Forelimb muscle (tissue), 1 donor: ENCODE data around the gene VEZT. TPM values are rescaled to one million over a fixed set of nuclear protein-coding genes. Genes with fewer than 3 reads are reported as not detected.

Experiments
- DNase-seq: peaks from one replicate; pipeline ENCODE4 v3.0.0-alpha.2; 2013; ENCODE audit warnings: low read depth
- polyA plus RNA-seq: library from polyadenylated mRNA; unstranded; fragments of 120-200 nt; gene quantifications from one replicate; pipeline ENCODE4 v1.2.1, GENCODE V29; 2013; ENCODE audit not compliant: insufficient read length

The VEZT gene
- polyA plus RNA-seq, 1 donor: 81.4 TPM

DNA sequence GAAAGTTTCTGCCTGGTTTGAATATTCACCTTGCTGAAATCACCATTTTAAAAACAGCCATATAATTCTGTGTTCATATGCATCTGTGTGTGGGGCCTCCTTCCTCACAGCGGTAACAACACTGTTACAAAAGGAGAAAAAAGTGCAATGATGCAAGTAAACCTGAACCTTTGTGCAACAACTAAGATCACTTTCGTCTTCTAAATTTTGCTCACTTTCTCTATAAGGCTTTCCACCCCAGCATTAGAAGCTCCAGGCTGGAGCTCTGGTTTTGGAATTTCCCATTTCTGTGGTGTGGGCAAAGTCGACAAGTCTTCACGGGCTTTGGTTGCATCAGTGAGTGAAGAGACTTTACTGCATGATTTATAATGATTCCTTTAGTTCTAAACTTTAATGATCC, 18.7 kb upstream of the VEZT start:
- no peak for DNase-seq

DNA sequence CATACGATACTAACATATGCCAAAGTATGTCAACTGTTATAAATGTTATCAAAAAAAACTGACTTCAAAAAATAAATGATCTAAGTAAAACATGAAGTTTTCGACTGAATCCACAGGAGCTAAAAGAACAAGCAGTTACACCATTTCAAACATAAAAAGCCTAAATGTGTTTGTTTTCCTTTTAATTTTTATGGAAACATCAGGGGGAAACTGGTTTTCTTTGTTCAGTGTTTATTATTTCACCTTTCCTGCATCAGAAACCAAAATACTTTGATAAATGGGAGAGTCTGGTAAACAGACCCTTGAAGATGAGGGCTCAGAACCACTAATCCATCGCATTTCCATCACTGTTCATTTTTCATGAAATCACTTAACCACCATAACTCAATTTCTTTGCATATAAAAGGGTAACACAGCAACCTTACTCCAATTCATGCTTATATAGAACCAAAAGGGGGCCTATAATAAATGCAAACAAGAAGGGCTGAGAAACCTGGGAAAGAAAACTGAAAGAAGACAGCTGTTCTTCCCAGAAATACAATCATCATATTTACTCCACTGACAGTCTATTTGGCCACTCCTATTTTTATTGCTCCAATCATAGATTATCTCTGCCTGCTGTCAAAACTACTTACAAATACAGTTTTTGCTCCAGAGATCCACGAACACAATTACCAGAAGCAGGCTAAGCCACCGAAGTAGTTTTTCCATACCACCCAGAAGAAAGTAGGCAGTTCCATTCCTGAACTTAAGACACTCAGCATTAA, 17.3 kb upstream of the VEZT start:
- no peak for DNase-seq

DNA sequence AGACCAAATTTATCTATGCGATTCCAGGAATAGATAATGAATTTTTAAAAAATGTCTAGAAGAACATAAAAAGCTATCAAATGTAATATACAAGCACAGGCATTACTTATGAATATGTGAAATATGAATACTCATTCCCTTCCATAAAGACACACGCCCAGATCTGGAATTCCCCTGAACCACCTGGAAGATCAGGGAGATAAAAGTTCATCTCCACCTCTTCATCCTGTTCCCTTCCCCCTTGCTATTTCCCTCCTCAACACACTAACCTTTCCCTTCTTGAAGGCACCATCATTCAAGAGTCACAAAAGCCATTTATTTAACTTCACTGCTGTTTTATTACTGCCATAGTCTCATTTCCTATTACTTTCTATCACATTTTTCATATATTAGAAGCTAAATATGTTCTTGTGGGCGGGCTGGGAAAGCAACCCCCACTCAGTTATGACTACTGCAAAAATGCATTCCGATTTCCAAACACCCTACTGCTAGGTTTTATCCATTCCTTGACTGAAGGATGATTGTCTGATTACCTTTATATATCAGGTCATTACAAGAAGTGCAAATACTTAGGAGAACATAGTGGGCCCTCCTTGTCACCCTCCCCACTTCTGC, 16.4 kb upstream of the VEZT start:
- DNase-seq: no peak

- DNase-seq: no peak
Observed at GRCh38 chr12:95202691-95203486, 14.7 kb upstream of the VEZT start.

GRCh38 chr12:95203487-95204030, 14.0 kb upstream of the VEZT start:
- no peak for DNase-seq

DNA sequence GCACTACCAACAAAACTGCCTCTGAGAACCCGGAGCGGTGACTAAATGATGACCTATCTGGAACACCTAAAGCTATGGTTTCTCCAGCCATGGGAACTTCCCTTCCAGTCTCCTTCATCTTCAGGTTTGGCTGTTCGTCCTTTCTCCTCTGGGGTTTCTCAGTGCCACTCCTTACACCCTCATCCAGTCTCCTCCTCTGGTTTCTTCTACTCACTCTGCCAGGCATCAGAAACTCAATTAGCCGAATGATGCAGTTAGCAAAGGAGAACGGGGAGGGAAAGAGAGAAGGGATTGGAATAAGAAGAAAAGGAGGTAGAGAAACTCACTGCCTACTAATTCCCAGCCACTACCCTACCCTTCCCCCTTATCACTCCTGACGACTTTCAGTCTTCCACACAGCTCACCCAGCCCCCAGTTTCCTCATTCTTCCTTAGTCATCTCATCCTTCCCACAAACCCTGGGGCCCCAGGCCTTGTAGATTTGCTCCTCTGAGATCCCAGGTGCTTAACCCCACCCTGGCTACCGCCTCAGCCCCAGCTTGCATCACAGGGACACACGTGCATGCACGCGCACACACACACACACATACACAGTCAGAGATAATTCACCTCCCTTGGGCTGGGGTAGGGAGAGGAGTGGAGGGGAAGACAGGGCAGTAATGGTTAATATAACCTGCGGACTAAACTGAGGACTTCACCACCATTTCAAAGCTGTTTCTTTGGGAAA, 13.3 kb upstream of the VEZT start:
- DNase-seq: no peak

GRCh38 chr12:95205016-95205624, 12.5 kb upstream of the VEZT start:
- no peak for DNase-seq

DNA sequence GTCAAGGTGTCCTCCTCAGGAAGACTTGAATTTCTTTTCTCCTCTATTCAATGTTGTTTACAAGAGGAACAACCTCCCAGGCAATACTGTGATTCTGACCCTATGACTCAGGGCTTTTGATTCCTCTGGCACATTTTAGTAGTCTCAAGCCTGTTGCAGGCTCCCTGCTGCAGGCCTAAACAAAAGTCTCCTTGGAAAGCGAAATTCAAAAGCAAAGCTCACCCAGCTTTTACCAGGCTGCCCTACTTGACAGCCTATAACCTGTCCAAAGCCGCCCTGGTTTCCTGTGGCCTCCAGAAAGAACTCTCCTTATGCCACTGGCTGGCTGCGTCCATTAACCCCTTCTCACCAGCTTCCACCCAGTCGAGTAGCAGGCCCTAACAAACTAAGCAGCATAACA, 11.9 kb upstream of the VEZT start:
- no peak for DNase-seq

- DNase-seq: no peak
Observed at GRCh38 chr12:95206916-95207315, 10.7 kb upstream of the VEZT start.

DNA sequence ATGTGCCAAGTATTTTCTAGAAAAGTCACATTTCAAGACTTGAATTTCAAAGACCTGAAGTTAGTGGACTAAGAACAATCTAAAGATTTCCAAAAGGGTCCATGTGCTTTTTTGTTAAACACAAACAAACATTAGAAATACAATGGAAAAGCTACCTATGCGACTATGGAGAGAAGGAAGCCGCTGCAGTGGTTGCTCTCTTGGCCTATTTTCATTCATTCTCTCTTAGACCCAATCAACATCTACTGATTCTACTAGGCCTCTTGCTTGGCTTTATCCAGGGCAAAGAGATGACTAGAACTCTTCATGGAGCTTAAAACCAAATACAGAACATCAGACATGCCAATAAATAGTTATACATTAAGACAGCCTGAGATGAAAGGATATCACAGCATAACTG, 10.2 kb upstream of the VEZT start:
- no peak for DNase-seq

DNA sequence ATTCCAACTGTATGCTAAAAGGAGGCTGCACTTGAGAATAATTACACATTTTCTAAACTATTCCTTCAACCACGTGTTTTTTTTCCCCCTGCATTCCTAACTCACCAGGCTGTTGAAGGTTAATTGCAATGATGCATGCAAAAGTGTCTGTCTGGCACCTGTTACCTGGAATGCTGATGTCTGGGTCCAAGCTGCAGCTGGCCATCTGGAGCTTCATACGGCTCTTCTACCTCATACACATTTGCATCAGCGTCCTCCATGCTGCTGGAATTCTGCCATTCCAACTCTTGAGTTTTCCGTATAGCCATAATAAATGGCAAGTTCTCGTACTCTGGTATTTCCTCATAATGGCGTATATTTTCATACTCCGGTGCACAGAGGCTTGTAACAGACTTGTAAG, 8.9 kb upstream of the VEZT start:
- DNase-seq: no peak

DNA sequence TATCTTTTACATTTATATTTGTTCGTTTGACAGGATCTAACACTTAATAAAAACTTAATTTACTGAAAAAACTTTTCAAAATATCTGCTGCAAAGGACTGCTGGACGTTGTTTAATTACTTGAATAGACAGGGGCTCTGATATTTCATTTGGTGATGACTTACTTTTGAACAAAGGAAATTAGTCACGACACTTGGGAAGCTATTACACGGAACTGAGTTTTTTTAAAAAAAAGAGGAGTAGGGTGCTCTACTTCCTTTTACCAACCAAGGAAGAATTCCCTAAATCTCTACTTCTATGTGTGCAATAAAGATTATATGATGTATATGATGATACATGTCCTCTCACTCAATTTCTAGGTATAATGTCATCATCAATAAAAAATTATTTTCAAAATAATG, 5.0 kb upstream of the VEZT start:
- DNase-seq: no peak

DNA sequence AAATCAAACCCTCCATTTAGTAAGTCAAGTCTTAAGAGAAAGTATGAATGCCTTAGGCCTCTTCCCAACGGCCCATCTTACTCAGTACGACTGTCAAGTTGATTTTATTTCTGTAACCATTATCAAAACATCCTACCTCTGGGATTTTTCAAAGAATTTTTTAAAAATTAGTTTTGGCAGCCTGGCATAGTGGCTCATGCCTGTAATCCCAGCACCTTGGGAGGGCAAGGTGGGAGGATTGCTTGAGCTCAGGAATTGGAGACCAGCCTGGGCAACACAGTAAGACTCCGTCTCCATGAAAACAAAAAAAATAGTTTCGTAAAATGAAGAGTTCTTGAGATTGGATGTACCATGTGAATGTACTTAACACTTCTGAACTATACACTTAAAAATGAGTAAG, 4.5 kb upstream of the VEZT start:
- no peak for DNase-seq

DNA sequence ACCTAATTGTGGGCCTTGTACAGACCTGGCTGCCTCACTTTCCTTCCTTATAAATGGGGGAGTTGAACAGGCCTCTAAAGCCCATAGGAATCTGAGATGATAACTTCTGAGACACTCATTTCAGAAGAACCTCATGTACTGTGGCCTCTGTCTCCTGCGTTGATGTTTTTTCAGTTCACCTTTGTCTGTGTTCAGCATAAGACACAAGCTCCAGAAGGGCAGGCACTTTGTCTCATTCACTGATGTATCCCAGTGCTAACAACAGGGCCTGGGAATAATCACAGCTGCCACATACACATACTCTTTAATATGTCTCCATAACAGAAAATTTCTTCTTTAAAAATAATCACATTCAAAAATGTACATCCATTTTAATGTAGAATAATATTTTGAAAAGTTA, 3.7 kb upstream of the VEZT start:
- DNase-seq: no peak

DNA sequence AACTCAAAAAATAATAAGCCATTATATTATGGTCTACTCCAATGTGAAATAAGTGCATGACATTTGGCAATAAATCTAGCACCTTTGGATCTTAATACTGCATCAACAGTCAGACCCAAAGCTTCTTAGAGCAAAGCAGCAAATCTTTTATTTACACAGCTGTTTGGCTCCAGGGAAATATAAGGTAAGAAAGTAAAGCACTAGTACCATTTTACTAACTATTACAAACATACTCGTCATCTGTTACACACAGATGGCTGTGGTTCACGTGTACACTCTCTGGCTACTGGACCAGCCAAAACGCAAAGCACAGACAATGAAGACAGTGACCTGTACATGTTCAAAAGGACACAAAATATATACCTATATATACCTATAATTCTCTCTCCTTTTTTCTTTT, 3.1 kb upstream of the VEZT start:
- DNase-seq: no peak

- DNase-seq: no peak
Observed at GRCh38 chr12:95215949-95216348, 1.7 kb upstream of the VEZT start.

DNA sequence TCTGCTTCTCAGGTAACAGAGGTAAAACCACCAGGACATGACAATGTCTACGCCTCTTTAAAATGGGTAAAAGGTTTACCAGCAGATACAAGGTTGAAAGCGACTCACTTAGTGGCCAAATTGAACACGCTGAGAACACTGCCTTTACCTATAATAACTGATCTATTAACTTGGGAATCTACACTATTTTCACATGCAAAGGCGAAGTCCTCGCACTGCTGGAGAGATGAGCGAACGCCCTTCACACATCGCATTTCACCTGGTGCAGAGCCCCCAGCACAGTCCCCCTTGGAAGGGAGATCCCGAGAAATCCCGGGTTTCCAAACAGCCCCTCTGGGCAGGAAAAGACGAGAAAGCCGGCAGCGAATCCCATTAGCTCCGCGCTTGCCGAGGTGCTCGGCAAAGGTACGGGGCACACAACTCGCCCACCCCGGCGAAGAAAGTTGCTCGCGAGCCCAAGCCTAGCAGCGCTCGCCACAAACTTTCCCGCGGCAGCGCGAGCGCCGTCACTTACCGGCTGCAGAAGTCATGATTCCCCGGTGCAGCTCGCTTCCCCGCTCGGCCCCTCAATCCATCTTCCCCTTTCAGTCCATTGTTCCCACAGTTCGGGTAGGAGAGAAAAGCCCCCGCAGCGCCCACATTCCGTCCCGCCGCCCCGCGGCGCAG, 763 bp upstream of the VEZT start:
- DNase-seq: no peak

- DNase-seq: no peak
Observed at GRCh38 chr12:95218150-95219133, 835 bp downstream of the VEZT start.

DNA sequence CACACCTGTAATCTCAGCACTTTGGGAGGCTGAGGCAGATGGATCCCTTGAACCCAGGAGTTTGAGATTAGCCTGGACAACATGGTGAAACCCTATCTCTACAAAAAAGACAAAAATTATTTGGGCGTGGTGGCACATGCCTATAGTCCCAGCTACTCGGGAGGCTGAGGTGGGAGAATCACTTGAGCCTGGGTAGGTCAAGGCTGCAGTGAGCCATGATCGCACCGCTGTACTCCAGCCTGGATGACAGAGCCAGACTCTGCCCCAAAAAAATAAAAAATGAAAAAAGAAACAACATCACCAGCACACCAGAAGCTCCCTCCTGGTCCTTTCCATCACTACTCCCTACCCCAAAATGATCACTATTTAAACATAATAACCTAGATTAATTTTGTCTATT, 2.6 kb downstream of the VEZT start:
- no peak for DNase-seq

GRCh38 chr12:95220726-95221125, 3.1 kb downstream of the VEZT start:
- no peak for DNase-seq
